GM19463 (cell line): ENCODE results near the gene ZNF521.

Experiments
- ATAC-seq: cut with Tn5 transposase; IDR thresholded peaks from one replicate; pipeline ENCODE4 v1.9.1; 2021; ENCODE audit warnings: mild to moderate bottlenecking, moderate library complexity; ENCODE audit not compliant: unreplicated experiment

The ZNF521 gene

GRCh38 chr18:25136416-25137196 lies 215.4 kb downstream of the ZNF521 start:
- no peak for ATAC-seq

GRCh38 chr18:25134861-25135260 lies 217.1 kb downstream of the ZNF521 start:
- no peak for ATAC-seq

- no peak for ATAC-seq
Observed at GRCh38 chr18:25133879-25134278, 218.1 kb downstream of the ZNF521 start.

GRCh38 chr18:25132786-25133496 lies 219.0 kb downstream of the ZNF521 start:
- no peak for ATAC-seq

GRCh38 chr18:25126751-25127150 lies 225.2 kb downstream of the ZNF521 start:
- no peak for ATAC-seq

GRCh38 chr18:25125680-25126079 lies 226.3 kb downstream of the ZNF521 start:
- ATAC-seq = no peak

GRCh38 chr18:25123438-25124232 lies 228.3 kb downstream of the ZNF521 start:
- no peak for ATAC-seq

GRCh38 chr18:25121442-25121841 lies 230.5 kb downstream of the ZNF521 start:
- ATAC-seq = no peak

- no peak for ATAC-seq
Observed at GRCh38 chr18:25113566-25113965, 238.4 kb downstream of the ZNF521 start.

- no peak for ATAC-seq
Observed at GRCh38 chr18:25112821-25113434, 239.0 kb downstream of the ZNF521 start.

- ATAC-seq = no peak
Observed at GRCh38 chr18:25111377-25112288, 240.3 kb downstream of the ZNF521 start.

GRCh38 chr18:25109484-25109883 lies 242.5 kb downstream of the ZNF521 start:
- ATAC-seq = no peak

GRCh38 chr18:25103468-25104155 lies 248.4 kb downstream of the ZNF521 start:
- no peak for ATAC-seq

GRCh38 chr18:25102662-25103061 lies 249.3 kb downstream of the ZNF521 start:
- no peak for ATAC-seq

- ATAC-seq = no peak
Observed at GRCh38 chr18:25100418-25100817, 251.5 kb downstream of the ZNF521 start.

- ATAC-seq = no peak
Observed at GRCh38 chr18:25099895-25100294, 252.1 kb downstream of the ZNF521 start.

GRCh38 chr18:25097569-25098056 lies 254.4 kb downstream of the ZNF521 start:
- no peak for ATAC-seq

- ATAC-seq = no peak
Observed at GRCh38 chr18:25097057-25097456, 254.9 kb downstream of the ZNF521 start.

- no peak for ATAC-seq
Observed at GRCh38 chr18:25093141-25093540, 258.8 kb downstream of the ZNF521 start.
